Suprapubic skin (tissue), 4 donors: ENCODE measurements around the gene BRME1. TPM values are rescaled to one million over a fixed set of nuclear protein-coding genes. Genes with fewer than 3 reads are reported as not detected.
"Not testable (repeated sequence)": the region's sequence is repeated elsewhere in the genome, so short reads cannot be mapped to it uniquely, and the experiment has no call there.

Source experiments
- DNase-seq, 2 donors: peaks; one replicate each; pipeline ENCODE4 v3.0.0-alpha.2; 2019; ENCODE audit warnings: low spot score in 2 of 2
- H3K27ac ChIP-seq: fragments of 200-600 bp; sonication (generic); one replicate; pipeline ENCODE4 v1.5.1; 2019
- H3K27me3 ChIP-seq: fragments of 200-600 bp; sonication (generic); one replicate; pipeline ENCODE4 v1.5.1; 2019
- H3K36me3 ChIP-seq: fragments of 200-600 bp; sonication (generic); one replicate; pipeline ENCODE4 v1.5.1; 2019
- H3K4me1 ChIP-seq: fragments of 200-600 bp; sonication (generic); one replicate; pipeline ENCODE4 v1.5.1; 2019
- H3K4me3 ChIP-seq: fragments of 200-600 bp; sonication (generic); one replicate; pipeline ENCODE4 v1.5.1; 2019; ENCODE audit warnings: mild to moderate bottlenecking
- H3K9me3 ChIP-seq: fragments of 200-600 bp; sonication (generic); one replicate; pipeline ENCODE4 v1.5.1; 2019
- CTCF ChIP-seq, 2 donors: fragments of 200-600 bp in 1 of 2; fragments of 450-650 bp in 1 of 2; sonication (generic) in 1 of 2; IDR thresholded peaks; one replicate each; pipeline ENCODE4 v1.5.1; 2016 to 2019; ENCODE audit warnings: antibody characterized with exemption in 2 of 2, mild to moderate bottlenecking in 1 of 2, moderate library complexity in 1 of 2
- EP300 ChIP-seq: sonication (generic); formaldehyde crosslinking; IDR thresholded peaks from one replicate; pipeline ENCODE4 v1.6.1; 2017; ENCODE audit warnings: antibody characterized with exemption
- POLR2A ChIP-seq, 2 donors: fragments of 450-650 bp; IDR thresholded peaks; one replicate each; pipeline ENCODE4 v1.6.1; 2017; ENCODE audit warnings: antibody characterized with exemption in 2 of 2, mild to moderate bottlenecking in 2 of 2, moderate library complexity in 2 of 2
- POLR2AphosphoS5 ChIP-seq, 3 donors: sonication (generic); formaldehyde crosslinking; IDR thresholded peaks; one replicate each; pipeline ENCODE4 v1.6.1; 2017; ENCODE audit warnings: antibody characterized with exemption in 3 of 3
- WGBS: methylation state at CpG from one replicate; pipeline ENCODE4 v1.1.5; 2018; 5-methylcytosine and 5-hydroxymethylcytosine counted together
- total RNA-seq, 4 donors: library from RNA; depleted of rRNA; stranded (reverse); fragments of >200 nt; gene quantifications; one replicate each; pipeline ENCODE4 v1.1.0, GENCODE V29; 2016

BRME1 gene
- total RNA-seq, 4 donors from 2014 or later: 7.6 to 23.0 (median 9.9) TPM

GRCh38 chr19:13923194-13923987, 17.5 kb upstream of the BRME1 start:
- 91% methylated on average over 28 of the region's 28 CpGs for WGBS
- H3K36me3 ChIP-seq: peaks cover 89% of the 10 kb centered on the region
- no peaks in the 10 kb centered on the region for H3K9me3 ChIP-seq
- TF ChIP-seq POLR2A (IDR thresholded peaks at IDR 0.05) (no peak), EP300 (no peak), POLR2AphosphoS5 (IDR thresholded peaks at IDR 0.05) (no peak), CTCF (IDR thresholded peaks at IDR 0.05) (no peak)
- no peak overlapping the region for H3K27ac ChIP-seq
- no peaks in the 10 kb centered on the region for H3K27me3 ChIP-seq
- no peak for DNase-seq
- no peak overlapping the region for H3K4me3 ChIP-seq
- no peaks in the 10 kb centered on the region for H3K4me1 ChIP-seq

- not testable (repeated sequence) for H3K27ac ChIP-seq, H3K4me1 ChIP-seq, H3K4me3 ChIP-seq, H3K9me3 ChIP-seq, H3K27me3 ChIP-seq, DNase-seq
- H3K36me3 ChIP-seq: peaks cover 90% of the 10 kb centered on the region
- WGBS: 97% methylated on average over 6 of the region's 6 CpGs
Measured at GRCh38 chr19:13922118-13922517, 16.2 kb upstream of the BRME1 start.

- no peaks in the 10 kb centered on the region for H3K27me3 ChIP-seq
- no peaks in the 10 kb centered on the region for H3K4me1 ChIP-seq
- no peak for DNase-seq
- H3K4me3 ChIP-seq: no peak overlapping the region
- WGBS: 83% methylated on average over 2 of the region's 2 CpGs
- TF ChIP-seq POLR2AphosphoS5 (IDR thresholded peaks at IDR 0.05) (no peak), EP300 (no peak), CTCF (IDR thresholded peaks at IDR 0.05) (no peak), POLR2A (IDR thresholded peaks at IDR 0.05) (no peak)
- peaks cover 82% of the 10 kb centered on the region for H3K36me3 ChIP-seq
- no peaks in the 10 kb centered on the region for H3K9me3 ChIP-seq
- H3K27ac ChIP-seq: no peak overlapping the region
Measured at GRCh38 chr19:13920940-13921747, 15.2 kb upstream of the BRME1 start.

GRCh38 chr19:13920524-13920923, 14.6 kb upstream of the BRME1 start:
- Histone ChIP-seq H3K27ac (no peak overlapping the region), H3K4me1 (no peaks in the 10 kb centered on the region), H3K4me3 (no peak overlapping the region), H3K27me3 (no peaks in the 10 kb centered on the region), H3K9me3 (no peaks in the 10 kb centered on the region), H3K36me3 (peaks cover 86% of the 10 kb centered on the region)
- no peak for DNase-seq
- WGBS: 100% methylated on average over 2 of the region's 11 CpGs
- TF ChIP-seq POLR2AphosphoS5 (IDR thresholded peaks at IDR 0.05): no peak
- no peak for TF ChIP-seq CTCF (IDR thresholded peaks at IDR 0.05)
- TF ChIP-seq EP300: no peak
- no peak for TF ChIP-seq POLR2A (IDR thresholded peaks at IDR 0.05)

- no peak for TF ChIP-seq POLR2AphosphoS5 (IDR thresholded peaks at IDR 0.05)
- TF ChIP-seq CTCF (IDR thresholded peaks at IDR 0.05): no peak
- no peak for TF ChIP-seq POLR2A (IDR thresholded peaks at IDR 0.05)
- no peak for TF ChIP-seq EP300
- H3K4me1 ChIP-seq: no peaks in the 10 kb centered on the region
- WGBS: 87% methylated on average over 9 of the region's 34 CpGs
- no peak for DNase-seq
- H3K9me3 ChIP-seq: no peaks in the 10 kb centered on the region
- H3K36me3 ChIP-seq: peaks cover 88% of the 10 kb centered on the region
- H3K27ac ChIP-seq: no peak overlapping the region
- H3K27me3 ChIP-seq: no peaks in the 10 kb centered on the region
- H3K4me3 ChIP-seq: no peak overlapping the region
Measured at GRCh38 chr19:13918726-13919411, 13.0 kb upstream of the BRME1 start.
